NB4 (cell line): ENCODE results near the gene GTSE1.

Experiments used
- DNase-seq: peaks from one replicate; pipeline ENCODE4 v3.0.0; 2010; ENCODE audit warnings: low read depth
- H3K4me3 ChIP-seq: one replicate; pipeline ENCODE4 v1.5.1; 2011; ENCODE audit warnings: mild to moderate bottlenecking, low read depth, low read length, moderate library complexity
- MAX ChIP-seq: IDR thresholded peaks from 2 replicates; pipeline ENCODE4 v1.6.1; 2011; ENCODE audit warnings: low read depth, low read length
- MYC ChIP-seq: IDR thresholded peaks from 2 replicates; pipeline ENCODE4 v1.6.1; 2011; ENCODE audit warnings: low read depth, low read length
- POLR2A ChIP-seq: IDR thresholded peaks from 2 replicates; pipeline ENCODE4 v1.6.1; 2011; ENCODE audit warnings: mild to moderate bottlenecking; ENCODE audit not compliant: insufficient read length; ENCODE audit errors: extremely low read depth
- TF ChIP-seq, protein P1 (sequence below): IDR thresholded peaks from one replicate; pipeline ENCODE4 v1.5.1; 2012; ENCODE audit warnings: low read depth, low read length

The GTSE1 gene

DNA sequence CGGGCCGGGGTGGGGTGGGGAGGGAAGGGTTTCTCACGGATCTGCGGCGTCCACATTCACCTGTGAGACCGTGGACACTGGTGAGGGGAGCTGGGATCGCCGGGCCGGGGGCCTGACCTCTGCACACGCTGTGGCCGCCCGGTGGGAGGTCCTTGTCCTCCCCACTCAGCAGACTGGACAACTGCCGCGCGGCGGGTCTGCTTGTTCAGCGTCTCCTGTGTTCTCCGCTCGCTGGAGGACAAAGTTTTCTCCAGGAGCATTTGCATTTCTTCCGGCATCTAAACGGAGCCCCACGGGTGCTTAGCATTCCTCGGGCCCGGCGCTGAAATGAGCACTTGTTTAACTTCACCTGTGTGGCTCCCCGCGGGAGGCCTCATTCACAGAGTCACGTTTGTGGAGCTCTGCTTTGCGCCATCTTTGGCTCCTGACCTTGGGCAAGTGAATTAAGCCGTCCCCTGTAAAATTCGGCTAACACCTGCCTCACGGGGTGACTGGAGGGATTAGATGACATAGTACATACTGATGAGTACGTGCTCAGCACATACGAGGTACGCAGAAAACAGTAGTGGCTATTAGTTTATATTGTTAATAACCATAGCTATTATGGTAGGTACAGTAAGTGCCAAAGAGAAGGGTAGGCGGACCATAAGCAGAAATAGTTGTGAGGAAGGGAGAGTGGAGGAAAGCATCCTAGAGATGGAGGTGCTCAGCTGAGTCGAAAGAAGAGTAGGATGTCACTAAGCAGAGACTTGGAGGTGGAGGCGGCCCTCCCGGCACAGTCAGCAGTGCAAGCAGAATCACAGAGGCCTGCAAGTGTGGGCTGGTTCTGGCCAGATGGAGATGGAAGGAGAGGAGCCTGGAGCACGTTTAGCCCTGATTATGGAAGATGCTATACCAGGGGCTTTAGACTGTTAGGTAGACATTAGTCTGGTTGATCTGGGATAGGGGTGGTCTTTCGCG lies 39.7 kb downstream of the GTSE1 start:
- TF ChIP-seq MYC (no peak), POLR2A (no peak)
- peak; percentile 35 for DNase-seq
- peak overlapping the region; percentile 87 for H3K4me3 ChIP-seq

DNA sequence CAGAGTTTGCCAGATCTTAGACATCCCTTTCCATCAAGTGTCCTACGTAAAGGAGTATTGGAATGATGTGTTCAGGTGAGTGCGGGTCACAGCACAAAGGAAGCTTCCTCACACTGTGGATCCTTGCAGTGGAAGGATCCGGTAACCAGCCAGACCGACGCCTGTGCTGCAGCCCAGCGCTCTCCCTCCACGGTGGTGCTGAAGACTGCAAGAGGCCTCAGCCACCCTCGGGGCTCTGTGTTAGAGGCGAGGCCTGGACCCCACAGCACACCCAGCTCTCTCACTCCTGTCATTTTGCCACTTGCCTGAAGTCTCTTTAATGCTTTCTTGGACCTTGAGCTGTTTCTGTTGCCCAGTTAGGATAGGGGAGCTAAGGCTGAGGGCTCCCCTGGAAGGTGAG lies 41.2 kb downstream of the GTSE1 start:
- TF ChIP-seq MAX (no peak), POLR2A (no peak), MYC (no peak)
- TF ChIP-seq, protein P1, sequence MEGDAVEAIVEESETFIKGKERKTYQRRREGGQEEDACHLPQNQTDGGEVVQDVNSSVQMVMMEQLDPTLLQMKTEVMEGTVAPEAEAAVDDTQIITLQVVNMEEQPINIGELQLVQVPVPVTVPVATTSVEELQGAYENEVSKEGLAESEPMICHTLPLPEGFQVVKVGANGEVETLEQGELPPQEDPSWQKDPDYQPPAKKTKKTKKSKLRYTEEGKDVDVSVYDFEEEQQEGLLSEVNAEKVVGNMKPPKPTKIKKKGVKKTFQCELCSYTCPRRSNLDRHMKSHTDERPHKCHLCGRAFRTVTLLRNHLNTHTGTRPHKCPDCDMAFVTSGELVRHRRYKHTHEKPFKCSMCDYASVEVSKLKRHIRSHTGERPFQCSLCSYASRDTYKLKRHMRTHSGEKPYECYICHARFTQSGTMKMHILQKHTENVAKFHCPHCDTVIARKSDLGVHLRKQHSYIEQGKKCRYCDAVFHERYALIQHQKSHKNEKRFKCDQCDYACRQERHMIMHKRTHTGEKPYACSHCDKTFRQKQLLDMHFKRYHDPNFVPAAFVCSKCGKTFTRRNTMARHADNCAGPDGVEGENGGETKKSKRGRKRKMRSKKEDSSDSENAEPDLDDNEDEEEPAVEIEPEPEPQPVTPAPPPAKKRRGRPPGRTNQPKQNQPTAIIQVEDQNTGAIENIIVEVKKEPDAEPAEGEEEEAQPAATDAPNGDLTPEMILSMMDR = no peak
- H3K4me3 ChIP-seq = no peak overlapping the region
- DNase-seq = no peak

DNA sequence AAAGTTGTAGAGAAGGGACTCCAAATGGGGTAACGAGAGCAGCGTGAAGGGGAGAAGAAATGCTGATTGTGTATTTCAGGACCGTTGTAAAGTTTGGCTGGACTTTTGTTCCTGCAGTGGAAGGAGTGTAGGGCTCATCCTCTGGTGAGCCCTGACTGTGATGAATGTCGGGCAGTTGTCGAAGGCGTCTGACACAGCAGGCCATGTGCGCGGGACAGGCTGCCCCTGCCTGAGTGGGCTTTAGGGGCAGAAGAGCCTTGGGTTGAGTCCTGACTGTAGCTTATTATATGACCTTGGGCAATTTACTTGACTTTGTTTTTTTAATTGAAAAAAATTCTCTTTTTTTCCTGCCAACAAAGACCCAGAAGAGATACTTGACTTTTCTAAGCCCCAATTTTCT lies 42.0 kb downstream of the GTSE1 start:
- no peak overlapping the region for H3K4me3 ChIP-seq
- DNase-seq = no peak
- TF ChIP-seq MYC = no peak
- TF ChIP-seq MAX = no peak
- TF ChIP-seq POLR2A = no peak
- TF ChIP-seq, protein P1 = no peak

DNA sequence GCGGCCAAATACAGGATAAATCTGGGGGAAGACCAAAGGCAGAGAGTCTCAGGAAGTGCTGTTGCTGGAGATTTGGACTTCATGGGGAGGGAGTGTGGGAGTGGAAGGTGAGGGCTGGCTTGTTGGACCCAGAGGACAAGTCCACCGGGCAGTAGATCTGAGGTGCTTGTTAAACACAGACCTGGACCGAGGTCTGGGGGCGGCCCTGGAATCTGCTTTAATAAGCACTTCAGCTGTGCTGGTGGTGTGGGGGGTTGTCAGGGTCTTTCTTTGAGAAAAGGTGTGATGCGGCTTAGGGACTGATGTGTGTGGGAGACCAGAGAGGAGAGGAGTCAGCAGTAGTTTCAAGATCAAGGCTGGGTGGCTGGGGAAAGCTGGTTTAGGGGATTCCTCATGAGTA lies 43.3 kb downstream of the GTSE1 start:
- no peak overlapping the region for H3K4me3 ChIP-seq
- TF ChIP-seq POLR2A (no peak), MAX (no peak), MYC (no peak)
- TF ChIP-seq, protein P1 = no peak

DNA sequence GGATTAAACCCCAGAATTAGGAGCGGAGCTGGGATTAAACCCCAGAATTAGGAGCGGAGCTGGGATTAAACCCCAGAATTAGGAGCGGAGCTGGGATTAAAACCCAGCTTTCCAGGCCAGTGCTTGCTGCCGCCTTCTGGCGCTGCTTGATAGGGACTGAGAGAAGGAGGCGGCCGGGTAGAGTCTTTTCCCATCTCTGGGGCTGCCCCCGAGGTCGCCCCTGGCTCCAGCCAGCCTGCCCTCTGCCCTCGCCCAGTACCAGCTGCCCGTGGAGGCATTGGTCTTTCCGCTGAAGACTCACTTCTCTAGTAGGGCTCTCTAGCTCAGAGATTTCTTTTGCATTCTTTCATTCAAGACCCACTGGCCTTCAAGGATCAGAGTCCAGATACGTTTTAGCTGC lies 44.0 kb downstream of the GTSE1 start:
- no peak overlapping the region for H3K4me3 ChIP-seq
- no peak for DNase-seq
- TF ChIP-seq, protein P1 = no peak
- TF ChIP-seq POLR2A (no peak), MYC (no peak), MAX (no peak)

More for the DNA sequence above, 43.3 kb downstream of the GTSE1 start:
- DNase-seq = no peak

- DNase-seq = no peak
- TF ChIP-seq MAX (no peak), MYC (no peak), POLR2A (no peak)
- TF ChIP-seq, protein P1 = no peak
- no peak overlapping the region for H3K4me3 ChIP-seq
These were observed 50.2 kb downstream of the GTSE1 start for GRCh38 chr22:46346680-46347405.
